GM18861 (cell line): ENCODE results near the gene MEGF8.
A peak's percentile ranks its signal among the peaks of the same experiment; 100 is the strongest.

Experiments used
- ATAC-seq: cut with Tn5 transposase; IDR thresholded peaks from one replicate; pipeline ENCODE4 v1.9.1; 2021; ENCODE audit not compliant: unreplicated experiment

Gene MEGF8

GRCh38 chr19:42409477-42409876 is 84.0 kb downstream of the MEGF8 start:
- no peak for ATAC-seq

GRCh38 chr19:42410371-42410770 is 84.9 kb downstream of the MEGF8 start:
- ATAC-seq, result no peak

DNA sequence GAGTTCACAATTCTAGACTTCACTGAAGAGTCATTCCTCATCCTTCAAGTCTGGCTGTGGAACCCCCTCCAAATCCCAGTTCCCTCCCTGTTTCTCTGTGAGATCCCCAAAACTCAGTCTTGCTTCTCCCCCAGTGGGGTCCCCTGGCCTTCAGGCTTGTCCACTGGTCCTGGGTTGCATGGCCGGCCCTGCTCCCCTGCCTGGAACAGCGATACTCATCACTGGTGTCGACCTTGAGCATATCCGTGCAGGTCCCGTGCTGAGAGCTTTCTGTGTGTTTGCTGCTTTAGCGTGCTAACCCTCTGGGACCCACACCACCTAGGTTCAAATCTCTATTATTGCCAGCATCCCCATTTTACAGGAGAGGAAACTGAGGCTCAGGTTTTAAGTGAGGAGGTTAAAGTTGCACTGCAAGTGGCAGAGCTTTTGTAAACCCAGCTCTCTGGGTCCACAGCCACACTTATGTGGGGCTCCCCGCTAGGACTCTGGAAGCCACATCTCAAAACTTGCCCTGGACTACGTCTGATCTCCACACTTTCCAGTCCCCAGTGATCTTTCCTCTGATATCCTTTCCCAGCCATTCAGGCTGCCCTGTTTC is 86.2 kb downstream of the MEGF8 start:
- ATAC-seq, result no peak

DNA sequence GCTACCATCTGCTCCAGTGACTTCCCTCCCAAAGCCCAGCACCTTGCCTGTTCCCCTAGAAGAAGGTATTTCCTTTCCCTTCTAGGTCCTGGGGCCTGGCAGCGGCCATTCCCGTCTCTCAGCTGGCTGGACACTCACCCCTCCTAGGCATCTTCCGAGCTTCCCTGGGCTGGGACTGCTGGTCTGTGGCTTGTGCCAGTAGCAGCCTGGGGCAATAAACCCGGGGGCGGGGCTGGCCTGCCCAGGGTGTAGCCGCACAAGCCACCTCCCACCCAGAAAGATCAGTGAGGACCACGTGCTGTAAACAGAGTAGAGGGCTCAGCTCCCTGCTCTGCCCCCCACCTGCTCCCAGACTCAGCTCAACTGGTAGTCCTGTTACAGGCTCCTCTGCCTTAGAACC is 86.8 kb downstream of the MEGF8 start:
- no peak for ATAC-seq

DNA sequence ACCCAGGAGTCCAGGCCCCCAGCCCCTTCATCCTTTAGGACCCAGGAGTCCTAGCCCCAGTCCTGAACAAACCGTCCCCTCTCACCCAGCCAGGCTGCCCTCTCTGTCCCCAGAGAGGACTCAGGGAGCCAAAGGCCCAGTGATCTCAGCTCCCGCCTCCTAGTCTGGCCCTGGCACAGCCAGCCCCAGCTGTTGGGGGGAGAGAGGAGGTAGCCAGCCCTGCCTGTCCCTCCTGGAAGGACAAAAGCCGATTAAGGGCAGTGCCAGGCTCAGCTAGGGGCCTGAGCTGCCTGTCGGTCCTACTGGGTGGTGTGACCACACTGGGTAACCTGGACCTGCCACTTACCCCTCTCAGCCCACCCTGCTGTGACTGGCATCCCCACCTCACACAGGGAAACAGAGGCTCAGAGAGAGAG is 87.2 kb downstream of the MEGF8 start:
- no peak for ATAC-seq

GRCh38 chr19:42419309-42419708 is 93.9 kb downstream of the MEGF8 start:
- no peak for ATAC-seq

DNA sequence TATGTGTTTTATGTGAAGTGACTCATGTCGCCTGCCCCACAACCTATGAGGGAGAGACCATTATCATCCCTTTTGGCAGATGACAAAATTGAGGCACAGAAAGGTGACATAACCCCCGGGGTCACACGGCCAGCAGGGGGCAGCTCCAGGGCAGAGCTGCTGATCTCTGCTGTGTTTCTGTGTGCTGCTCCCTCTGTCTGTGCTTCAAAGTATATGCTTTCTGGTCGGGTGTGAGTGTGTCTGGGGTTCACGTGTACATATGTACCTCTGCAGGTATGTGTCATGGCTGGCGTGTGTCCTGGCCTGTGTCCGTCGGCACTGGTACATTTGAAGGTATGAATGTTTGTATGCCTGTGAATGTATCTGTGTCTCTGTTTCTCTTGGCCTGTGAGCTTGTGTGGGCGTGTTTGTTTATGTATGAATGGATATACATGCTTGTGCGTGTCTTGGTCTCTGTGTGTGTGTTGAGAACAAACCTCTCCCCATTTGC is 94.7 kb downstream of the MEGF8 start:
- peak; percentile 44 for ATAC-seq

DNA sequence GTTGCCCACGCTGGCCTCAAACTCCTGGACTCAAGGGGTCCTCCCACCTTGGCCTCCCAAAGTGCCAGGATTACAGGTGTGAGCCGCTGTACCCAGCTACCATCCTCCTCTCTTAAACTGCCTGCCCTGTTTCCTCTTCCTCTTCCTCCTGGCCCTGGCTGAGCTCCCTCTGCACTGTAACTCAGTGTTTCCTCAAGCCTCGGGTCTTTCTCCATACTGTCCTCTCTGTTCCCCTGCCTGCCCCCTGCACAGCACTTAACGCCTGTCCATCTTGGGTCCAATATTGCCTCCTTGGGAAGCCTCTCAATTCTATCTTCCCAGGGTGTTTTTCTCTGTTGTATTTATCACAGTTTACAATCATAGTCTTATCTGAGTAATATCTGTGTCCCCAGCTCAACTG is 95.7 kb downstream of the MEGF8 start:
- no peak for ATAC-seq

DNA sequence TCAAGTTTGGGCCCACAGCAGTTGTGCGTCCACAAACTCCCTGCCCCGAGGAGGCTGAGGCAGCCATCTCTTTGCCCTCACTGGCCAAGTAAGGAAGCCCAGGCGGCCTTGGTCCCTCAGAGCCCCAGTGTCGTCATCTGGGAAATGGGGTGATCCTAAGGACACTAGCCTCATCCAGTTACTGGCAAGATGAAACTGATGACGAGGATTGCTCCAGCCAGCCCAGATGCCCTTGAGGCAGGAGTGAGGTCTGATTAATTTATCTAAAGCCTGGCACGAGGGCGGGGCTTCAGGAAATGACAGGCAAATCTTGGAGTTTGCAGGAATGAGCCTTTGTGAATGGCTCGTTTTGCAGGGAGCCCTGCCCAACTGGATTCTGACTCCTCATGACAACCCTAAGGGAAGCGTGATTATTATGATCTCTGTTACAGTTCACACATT is 96.2 kb downstream of the MEGF8 start:
- no peak for ATAC-seq

DNA sequence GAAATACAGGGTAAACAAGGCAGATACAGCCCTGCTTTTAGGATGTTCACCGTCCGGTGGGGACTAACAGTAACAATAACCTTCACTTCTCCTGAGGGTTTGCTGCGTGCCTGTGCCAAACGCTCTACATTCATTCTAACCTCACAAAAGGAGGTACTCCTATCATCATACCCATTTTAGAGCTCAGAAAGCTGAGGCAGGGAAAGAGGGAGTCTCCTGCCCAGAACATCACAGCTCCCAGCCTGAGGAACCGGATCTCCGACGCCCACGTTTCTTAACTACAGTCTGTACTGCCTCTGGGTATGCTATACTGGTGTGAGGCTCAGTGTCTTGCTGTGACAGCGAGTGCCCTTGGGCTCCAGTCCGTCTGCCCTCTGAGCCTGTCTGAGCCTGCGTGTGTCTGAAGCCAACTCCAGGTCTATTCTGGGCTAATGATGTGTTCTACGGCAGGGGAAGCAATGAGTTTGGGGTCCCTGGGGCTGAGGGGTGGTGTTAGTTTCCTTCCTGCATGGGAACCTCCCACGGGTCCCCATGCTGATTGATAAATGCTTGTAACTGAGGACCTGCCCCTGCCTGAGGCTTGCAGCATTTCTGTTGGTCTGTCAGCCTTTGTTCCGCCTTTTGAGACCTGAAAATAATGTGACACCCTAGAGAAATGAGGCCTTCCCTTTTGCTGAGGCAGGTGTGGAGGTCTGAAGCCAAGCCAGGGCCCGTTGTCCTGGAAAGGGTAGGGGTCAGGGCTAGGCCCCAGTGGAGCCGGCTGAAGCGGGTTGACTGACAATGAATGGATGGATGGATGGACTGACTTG is 96.9 kb downstream of the MEGF8 start:
- ATAC-seq, result no peak

DNA sequence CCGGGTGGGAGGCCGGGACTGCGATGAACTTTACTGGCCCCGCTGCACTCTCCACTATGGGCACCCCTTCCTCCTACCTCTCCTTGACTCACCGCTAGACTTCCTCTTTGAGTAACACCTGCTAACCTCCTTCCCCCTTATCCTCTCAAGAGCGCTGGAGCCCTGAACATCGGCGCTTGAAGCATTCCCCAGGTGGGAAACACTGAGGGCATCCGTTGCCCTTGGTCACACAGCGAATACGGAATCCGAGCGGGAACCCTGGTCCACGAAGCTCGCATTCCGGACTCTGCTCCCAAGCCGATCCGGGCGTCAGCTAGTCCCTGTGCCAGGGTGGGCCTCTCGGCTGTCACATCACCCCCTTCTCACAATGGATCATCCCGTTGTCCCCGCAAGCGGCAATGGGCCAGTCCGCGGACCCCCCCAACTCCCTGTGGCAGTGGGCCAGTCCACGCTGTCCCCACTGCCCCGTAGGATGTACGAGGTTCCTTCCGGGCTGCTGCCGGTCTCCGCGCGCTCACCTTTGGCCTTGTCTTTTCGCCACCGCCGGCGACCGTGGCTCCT is 97.5 kb downstream of the MEGF8 start:
- peak; percentile 28 for ATAC-seq

GRCh38 chr19:42423462-42424344 is 98.3 kb downstream of the MEGF8 start:
- peak; percentile 76 for ATAC-seq

DNA sequence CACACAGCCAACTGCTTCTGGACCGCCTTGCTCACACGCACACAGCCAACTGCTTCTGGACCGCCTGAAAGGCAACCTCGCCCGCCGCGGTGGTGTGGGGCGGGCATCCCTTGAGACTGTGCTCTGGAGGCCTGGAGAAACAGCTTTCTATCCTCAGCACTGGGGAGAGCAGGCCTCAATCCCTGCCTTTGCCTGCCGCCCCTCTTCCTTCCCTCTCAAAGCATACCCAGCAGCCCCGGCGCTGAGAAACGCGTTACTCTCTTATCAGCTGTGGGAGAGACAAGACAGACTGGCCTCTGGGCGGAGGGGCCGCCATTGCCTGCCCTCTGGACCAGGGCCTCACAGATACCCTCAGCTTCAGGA is 98.9 kb downstream of the MEGF8 start:
- ATAC-seq, result no peak

GRCh38 chr19:42424712-42425131 is 99.3 kb downstream of the MEGF8 start:
- ATAC-seq, result no peak

- no peak for ATAC-seq
These were observed 101.2 kb downstream of the MEGF8 start for GRCh38 chr19:42426643-42427042.

GRCh38 chr19:42427313-42427712 is 101.9 kb downstream of the MEGF8 start, which contains the start of gene LIPE:
Gene LIPE (minus strand): TSS chr19:42427388. CDS start chr19:42427149, 239 bp downstream.
- ATAC-seq, result no peak
